Measurements from ENCODE around the gene FAAP24.
"Not testable (repeated sequence)": the region's sequence is repeated elsewhere in the genome, so short reads cannot be mapped to it uniquely, and the experiment has no call there.

FAAP24 gene

GRCh38 chr19:33024398-33024797, 52.4 kb downstream of the FAAP24 start:
- no peak for TF ChIP-seq CTCF (IDR thresholded peaks at IDR 0.05; ENCODE audit: control insufficient read depth, extremely low read depth, insufficient read depth)
- no peak overlapping the region for H3K4me3 ChIP-seq (ENCODE audit: low read depth, low read length)
- DNase-seq (ENCODE audit: low read depth) = no peak

GRCh38 chr19:33025468-33026238, 53.6 kb downstream of the FAAP24 start:
- DNase-seq (ENCODE audit: low read depth) = peak; percentile 82
- H3K4me3 ChIP-seq (ENCODE audit: low read depth, low read length) = not testable (repeated sequence)

- H3K4me3 ChIP-seq (ENCODE audit: low read depth, low read length); DNase-seq (ENCODE audit: low read depth): not testable (repeated sequence)
Measured at GRCh38 chr19:33026602-33027001, 54.6 kb downstream of the FAAP24 start.

All from LNCaP clone FGC (cell line).